GM12891 (cell line): Measurements from ENCODE around the gene NPAS1.

Source experiments
- POLR2A ChIP-seq: IDR thresholded peaks from 2 replicates; pipeline ENCODE4 v1.6.1; 2011; ENCODE audit warnings: low read depth, low read length, control low read depth
- POLR2AphosphoS5 ChIP-seq: IDR thresholded peaks from 2 replicates; pipeline ENCODE4 v1.6.1; 2011; ENCODE audit warnings: low read depth, low read length, control low read depth
- SPI1 ChIP-seq: IDR thresholded peaks from 2 replicates; pipeline ENCODE4 v1.6.1; 2011; ENCODE audit warnings: low read depth, low read length, control low read depth
- TAF1 ChIP-seq: IDR thresholded peaks from 2 replicates; pipeline ENCODE4 v1.6.1; 2011; ENCODE audit warnings: low read depth, low read length, control low read depth

- TF ChIP-seq SPI1 (no peak), POLR2AphosphoS5 (no peak), POLR2A (no peak), TAF1 (no peak)
These were observed at the start of gene NPAS1 for GRCh38 chr19:47019431-47020041.
